Cortex of kidney (tissue), 1 donor: ENCODE measurements around the gene IST1.

ENCODE experiments used
- DNase-seq: peaks from one replicate; lab custom pipeline; 2025; lab: John Stamatoyannopoulos, UW

IST1 gene

DNA sequence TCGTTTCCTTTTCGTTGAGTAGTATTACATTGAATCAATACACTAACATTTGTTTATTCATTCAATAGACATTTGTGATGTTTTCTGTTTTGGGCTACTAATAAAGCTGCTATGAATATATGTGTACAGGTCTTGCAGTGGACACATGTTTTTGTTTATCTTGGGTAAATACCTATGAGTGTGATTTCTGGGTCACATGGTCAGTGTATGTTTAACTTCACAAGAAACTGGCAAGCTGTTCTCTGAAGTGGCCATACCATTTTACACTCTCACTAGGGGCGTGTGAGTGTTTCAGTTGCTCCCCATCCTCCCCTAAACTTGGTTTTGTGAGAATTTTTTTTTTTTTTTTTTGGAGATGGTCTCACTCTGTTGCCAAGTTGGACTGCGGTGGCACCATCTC, 69.9 kb downstream of the IST1 start:
- DNase-seq, result no peak

DNA sequence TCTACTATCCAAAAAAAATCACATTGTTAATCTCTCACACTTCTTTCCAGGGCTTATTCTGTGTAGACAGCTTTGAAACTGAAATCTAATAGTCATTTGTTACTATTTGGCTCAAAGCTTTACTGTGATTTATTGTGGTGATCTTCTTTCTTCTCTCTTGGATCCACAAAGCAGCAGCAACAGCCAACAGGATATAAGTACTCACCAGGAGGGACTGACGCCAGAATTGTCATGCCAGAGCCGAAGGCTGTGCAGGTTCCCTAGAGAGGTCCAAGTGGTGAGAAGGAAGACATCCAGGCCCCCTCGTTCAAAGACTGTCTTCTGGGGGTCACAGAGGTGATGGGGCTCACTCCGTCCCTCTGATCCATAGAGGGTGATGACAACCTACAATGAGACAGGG, 71.6 kb downstream of the IST1 start:
- DNase-seq, result no peak

GRCh38 chr16:71969353-71969752, 74.0 kb downstream of the IST1 start:
- DNase-seq, result no peak

DNA sequence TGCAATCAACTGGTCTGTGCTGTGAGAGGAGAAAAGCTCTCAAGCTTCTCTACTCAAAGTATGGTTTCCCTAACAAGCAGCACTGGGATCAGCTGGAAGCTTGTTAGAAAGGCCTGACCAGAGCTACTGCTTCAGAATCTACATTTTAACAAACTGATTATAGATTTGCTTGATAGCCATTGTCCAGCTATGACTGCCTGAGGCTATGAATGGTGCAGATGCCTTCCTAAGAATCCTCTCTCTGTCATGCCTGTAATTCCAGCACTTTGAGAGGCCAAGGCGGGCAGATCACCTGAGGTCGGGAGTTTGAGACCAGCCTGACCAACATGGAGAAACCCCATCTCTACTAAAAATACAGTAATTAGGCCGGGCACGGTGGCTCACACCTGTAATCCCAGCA, 76.2 kb downstream of the IST1 start:
- no peak for DNase-seq

DNA sequence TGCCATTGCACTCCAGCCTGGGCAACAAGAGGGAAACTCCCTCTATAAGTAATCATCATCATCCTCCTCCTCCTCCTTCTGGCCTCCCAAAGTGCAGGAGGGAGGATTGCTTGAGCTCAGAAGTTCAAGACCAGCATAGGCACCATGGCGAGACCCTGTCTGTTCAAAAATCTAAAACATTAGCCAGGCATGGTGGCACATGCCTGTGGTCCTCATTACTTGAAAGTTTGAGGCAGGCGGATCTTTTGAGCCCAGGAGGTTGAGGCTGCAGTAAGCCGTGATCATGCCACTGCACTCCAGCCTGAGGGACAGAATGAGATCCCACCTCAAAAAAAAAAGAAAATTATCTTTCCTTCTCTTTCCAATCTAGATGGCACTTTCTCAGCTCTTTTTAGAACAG, 77.0 kb downstream of the IST1 start:
- no peak for DNase-seq

DNA sequence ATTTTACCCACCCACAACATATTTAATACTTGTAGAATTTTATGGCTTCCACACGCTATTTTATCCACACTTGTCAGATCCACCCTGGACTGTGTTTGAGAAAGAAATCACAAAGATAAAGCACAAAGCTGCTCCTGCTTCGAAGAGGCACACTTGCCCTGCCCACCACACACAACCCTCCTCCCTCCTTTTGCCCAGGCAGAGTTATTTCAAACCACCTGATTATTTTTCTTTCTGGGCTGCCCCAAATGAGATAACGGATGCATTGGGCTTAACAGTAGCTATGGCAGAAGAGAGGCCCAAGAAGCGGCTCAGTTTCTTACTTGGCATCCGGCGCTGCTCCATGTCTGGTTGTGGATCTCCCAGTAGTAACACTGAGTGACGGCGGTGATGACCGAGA, 77.7 kb downstream of the IST1 start:
- no peak for DNase-seq

GRCh38 chr16:71974068-71974818, 78.9 kb downstream of the IST1 start:
- no peak for DNase-seq
